SK-N-MC (cell line): ENCODE measurements around the gene CAMK1D.

ENCODE experiments used
- DNase-seq: peaks from one replicate; pipeline ENCODE4 v3.0.0-alpha.2; 2011; ENCODE audit warnings: low read depth, low spot score
- H3K27ac ChIP-seq: fragments of 200-600 bp; sonication (generic); 2 replicates; pipeline ENCODE4 v1.5.1; 2016; ENCODE audit warnings: mixed run types
- H3K36me3 ChIP-seq: fragments of 200-600 bp; sonication (generic); 2 replicates; pipeline ENCODE4 v1.6.1; 2017; ENCODE audit warnings: antibody characterized with exemption, low read length, mixed read lengths; ENCODE audit not compliant: insufficient read depth
- H3K4me3 ChIP-seq: fragments of 200-600 bp; sonication (generic); 2 replicates; pipeline ENCODE4 v1.5.1; 2016
- H3K9ac ChIP-seq: fragments of 200-600 bp; sonication (generic); 2 replicates; pipeline ENCODE4 v1.8.0; 2017; ENCODE audit warnings: mixed run types, mixed read lengths; ENCODE audit not compliant: insufficient read length
- H3K9me3 ChIP-seq: fragments of 200-600 bp; sonication (generic); 2 replicates; pipeline ENCODE4 v1.6.1; 2017; ENCODE audit warnings: low read depth, mild to moderate bottlenecking, antibody characterized with exemption, low read length, moderate library complexity, mixed read lengths
- EZH2 ChIP-seq: fragments of 200-600 bp; sonication (generic); IDR thresholded peaks from one replicate; pipeline ENCODE4 v1.6.1; 2017; ENCODE audit warnings: antibody characterized with exemption
- FOXP2 ChIP-seq: optimal IDR thresholded peaks from 2 replicates; pipeline ENCODE3; 2011; ENCODE audit warnings: mild to moderate bottlenecking, moderate library complexity; ENCODE audit not compliant: insufficient read depth; ENCODE audit errors: extremely low read length, control extremely low read depth
- POLR2AphosphoS5 ChIP-seq: IDR thresholded peaks from 2 replicates; pipeline ENCODE4 v1.6.1; 2012; ENCODE audit warnings: mild to moderate bottlenecking, low read depth, low read length, borderline replicate concordance

The CAMK1D gene

GRCh38 chr10:12463459-12463838 is 114.1 kb downstream of the CAMK1D start:
- TF ChIP-seq POLR2AphosphoS5 (no peak), FOXP2 (no peak)
- H3K4me3 ChIP-seq = no peak overlapping the region
- H3K9me3 ChIP-seq = no peaks in the 10 kb centered on the region
- H3K36me3 ChIP-seq = no peaks in the 10 kb centered on the region
- no peak overlapping the region for H3K27ac ChIP-seq
- DNase-seq = no peak
- no peak overlapping the region for H3K9ac ChIP-seq

DNA sequence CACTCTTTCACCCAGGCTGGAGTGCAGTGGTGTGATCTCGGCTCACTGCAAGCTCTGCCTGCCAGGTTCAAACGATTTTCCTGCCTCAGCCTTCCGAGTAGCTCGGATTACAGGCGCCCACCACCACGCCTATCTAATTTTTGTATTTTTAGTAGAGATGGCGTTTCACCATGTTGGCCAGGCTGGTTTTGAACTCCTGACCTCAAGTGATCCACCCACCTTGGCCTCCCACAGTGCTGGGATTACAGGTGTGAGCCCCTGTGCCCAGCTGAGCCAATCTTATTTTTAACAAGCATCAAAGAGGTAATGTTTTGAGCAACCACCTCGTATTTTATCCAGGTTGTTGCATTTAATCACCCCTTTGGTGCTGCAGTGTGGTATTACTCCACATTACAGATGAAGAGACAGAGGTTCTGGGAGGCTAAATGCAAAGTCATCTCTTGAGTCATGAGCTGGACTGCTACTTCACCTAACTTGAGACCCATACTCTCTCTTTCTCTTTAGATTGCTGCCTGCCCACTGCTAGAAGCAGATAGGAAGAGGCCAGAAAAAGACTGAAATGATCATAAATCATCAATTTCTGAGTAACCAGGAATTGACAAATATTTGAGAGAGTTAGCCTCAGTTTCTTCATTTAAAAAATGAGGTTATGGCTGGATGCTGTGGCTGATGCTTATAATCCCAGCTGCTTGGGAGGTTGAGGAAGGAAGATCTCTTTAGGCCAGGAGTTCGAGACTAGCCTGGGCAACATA is 116.2 kb downstream of the CAMK1D start:
- no peaks in the 10 kb centered on the region for H3K36me3 ChIP-seq
- H3K9ac ChIP-seq = no peak overlapping the region
- no peak overlapping the region for H3K27ac ChIP-seq
- DNase-seq = no peak
- no peak overlapping the region for H3K4me3 ChIP-seq
- TF ChIP-seq POLR2AphosphoS5 (no peak), EZH2 (no peak), FOXP2 (no peak)
- H3K9me3 ChIP-seq = no peaks in the 10 kb centered on the region

DNA sequence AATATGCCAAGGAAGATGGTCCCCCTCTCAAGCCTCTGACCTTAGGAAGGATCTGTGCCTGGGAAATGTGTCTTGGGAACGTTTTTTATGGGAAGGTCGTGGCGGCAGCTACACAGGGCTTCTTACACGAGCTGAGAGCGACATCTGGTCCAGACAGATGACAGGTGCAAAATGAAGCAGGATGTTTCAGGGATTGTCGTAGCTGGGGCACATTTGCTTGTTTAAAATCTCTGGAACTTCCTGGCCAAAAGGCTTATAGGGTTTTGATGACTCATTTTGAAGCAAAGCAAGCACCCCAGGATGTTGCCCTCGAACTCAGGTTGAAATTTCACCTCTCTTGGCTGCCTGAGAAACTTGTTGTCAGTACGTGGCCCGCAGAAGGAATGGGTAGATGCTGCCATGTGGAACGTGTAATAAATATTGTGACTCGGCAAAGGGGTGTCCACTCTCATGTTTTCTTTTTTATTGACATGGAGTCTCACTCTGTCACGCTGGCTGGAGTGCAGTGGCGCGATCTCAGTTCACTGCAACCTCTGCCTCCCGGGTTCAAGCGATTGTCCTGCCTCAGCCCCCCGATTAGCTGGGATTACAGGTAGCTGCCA is 117.5 kb downstream of the CAMK1D start:
- H3K4me3 ChIP-seq = no peak overlapping the region
- H3K36me3 ChIP-seq = no peaks in the 10 kb centered on the region
- no peak for DNase-seq
- no peak overlapping the region for H3K27ac ChIP-seq
- H3K9me3 ChIP-seq = no peaks in the 10 kb centered on the region
- TF ChIP-seq FOXP2 (no peak), EZH2 (no peak), POLR2AphosphoS5 (no peak)
- H3K9ac ChIP-seq = no peak overlapping the region

DNA sequence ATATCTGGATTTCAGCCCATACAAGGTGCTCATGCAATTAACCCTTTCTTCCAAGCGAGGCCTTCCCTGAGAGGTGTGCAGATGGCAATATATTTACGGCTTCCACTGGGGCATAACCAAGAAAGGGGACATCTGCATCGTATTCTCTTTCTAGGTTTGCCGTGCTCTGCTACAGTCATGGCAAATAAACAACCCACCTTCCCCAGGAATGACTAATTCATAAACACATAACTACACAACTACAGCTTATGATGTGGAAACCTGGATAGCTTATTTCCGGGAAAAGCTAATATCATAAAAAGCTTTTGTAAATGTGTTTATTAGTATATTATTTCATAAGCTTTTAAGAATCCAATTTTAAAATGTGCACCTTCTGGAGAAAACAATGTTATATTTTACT is 120.0 kb downstream of the CAMK1D start:
- no peak for TF ChIP-seq FOXP2
- TF ChIP-seq EZH2 = no peak
- TF ChIP-seq POLR2AphosphoS5 = no peak
- H3K27ac ChIP-seq = no peak overlapping the region

GRCh38 chr10:12470719-12471118 is 121.4 kb downstream of the CAMK1D start:
- H3K9ac ChIP-seq = no peak overlapping the region
- no peaks in the 10 kb centered on the region for H3K36me3 ChIP-seq
- no peak overlapping the region for H3K27ac ChIP-seq
- TF ChIP-seq POLR2AphosphoS5 (no peak), EZH2 (no peak), FOXP2 (no peak)
- no peak for DNase-seq
- no peaks in the 10 kb centered on the region for H3K9me3 ChIP-seq
- no peak overlapping the region for H3K4me3 ChIP-seq

More for the DNA sequence above, 120.0 kb downstream of the CAMK1D start:
- Histone ChIP-seq H3K36me3 (no peaks in the 10 kb centered on the region), H3K9ac (no peak overlapping the region), H3K9me3 (no peaks in the 10 kb centered on the region), H3K4me3 (no peak overlapping the region)
- no peak for DNase-seq

GRCh38 chr10:12471135-12471534 is 121.8 kb downstream of the CAMK1D start:
- no peaks in the 10 kb centered on the region for H3K36me3 ChIP-seq
- no peak overlapping the region for H3K27ac ChIP-seq
- H3K9ac ChIP-seq = no peak overlapping the region
- H3K9me3 ChIP-seq = no peaks in the 10 kb centered on the region
- TF ChIP-seq EZH2 = no peak
- TF ChIP-seq POLR2AphosphoS5 = no peak
- TF ChIP-seq FOXP2 = no peak
- DNase-seq = no peak
- H3K4me3 ChIP-seq = no peak overlapping the region

GRCh38 chr10:12473491-12473890 is 124.1 kb downstream of the CAMK1D start:
- no peak for DNase-seq
- Histone ChIP-seq H3K9me3 (no peaks in the 10 kb centered on the region), H3K4me3 (no peak overlapping the region), H3K9ac (no peak overlapping the region), H3K27ac (no peak overlapping the region), H3K36me3 (no peaks in the 10 kb centered on the region)
- TF ChIP-seq FOXP2 (no peak), EZH2 (no peak), POLR2AphosphoS5 (no peak)

DNA sequence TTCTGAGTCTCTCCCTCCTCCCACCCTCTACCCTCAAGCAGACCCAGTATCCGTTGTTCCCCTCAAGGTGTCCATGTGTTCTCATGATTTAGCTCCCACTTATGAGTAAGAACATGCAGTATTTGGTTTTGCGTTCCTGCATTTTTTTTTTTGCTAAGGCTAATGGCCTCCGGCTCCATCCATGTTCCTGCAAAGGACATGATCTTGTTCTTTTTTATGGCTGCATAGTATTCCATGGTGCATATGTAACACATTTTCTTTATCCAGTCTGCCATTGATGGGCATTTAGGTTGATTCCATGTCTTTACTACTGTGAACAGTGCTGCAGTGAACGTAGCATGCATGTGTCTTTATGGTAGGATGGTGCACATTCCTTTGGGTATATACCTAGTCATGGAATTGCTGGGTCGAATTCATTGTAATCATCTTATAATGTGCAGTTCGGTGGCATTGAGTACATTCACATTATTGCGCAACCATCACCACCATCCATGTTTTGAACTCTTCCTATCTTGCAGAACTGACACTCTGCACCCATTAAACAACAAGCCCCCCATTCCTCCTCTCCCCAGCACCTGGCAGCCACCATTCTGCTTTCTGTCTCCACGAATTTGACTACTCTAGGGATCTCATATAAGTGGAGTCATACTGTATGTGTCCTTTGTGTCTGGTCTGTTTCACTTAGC is 125.5 kb downstream of the CAMK1D start:
- no peaks in the 10 kb centered on the region for H3K36me3 ChIP-seq
- H3K9ac ChIP-seq = no peak overlapping the region
- no peaks in the 10 kb centered on the region for H3K9me3 ChIP-seq
- DNase-seq = no peak
- H3K27ac ChIP-seq = no peak overlapping the region
- no peak overlapping the region for H3K4me3 ChIP-seq
- TF ChIP-seq FOXP2 (no peak), EZH2 (no peak), POLR2AphosphoS5 (no peak)

DNA sequence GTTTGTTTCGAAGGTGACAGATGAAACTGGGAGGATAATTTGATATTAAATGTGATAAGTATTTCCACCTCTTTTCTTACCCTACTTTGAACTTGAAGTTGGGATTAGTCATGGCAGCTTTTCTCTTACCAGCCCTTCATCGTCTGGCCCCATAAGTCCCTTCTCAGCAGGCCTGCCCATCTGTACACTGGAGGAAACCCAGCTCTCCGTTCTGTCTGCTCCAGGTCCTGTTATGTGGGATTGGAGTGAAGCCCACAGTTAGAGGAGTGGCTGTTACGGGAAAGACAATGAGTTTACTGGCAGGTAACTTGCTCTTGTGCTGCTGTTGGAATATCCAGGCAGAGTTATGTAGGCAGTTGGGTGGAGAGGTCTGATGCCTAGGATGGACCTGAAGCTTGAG is 127.3 kb downstream of the CAMK1D start:
- Histone ChIP-seq H3K27ac (no peak overlapping the region), H3K36me3 (no peaks in the 10 kb centered on the region), H3K4me3 (no peak overlapping the region), H3K9me3 (no peaks in the 10 kb centered on the region), H3K9ac (no peak overlapping the region)
- DNase-seq = no peak
- no peak for TF ChIP-seq EZH2
- TF ChIP-seq POLR2AphosphoS5 = no peak
- TF ChIP-seq FOXP2 = no peak
